PC-3 (cell line): Measurements from ENCODE around the gene DCAF16. TPM values are rescaled to one million over a fixed set of nuclear protein-coding genes. Genes with fewer than 3 reads are reported as not detected.

Source experiments
- ATAC-seq: fragments of 200-7000 bp; cut with Tn5 transposase; 2 replicates; pipeline ENCODE4 v1.9.1; 2020; ENCODE audit warnings: mild to moderate bottlenecking, moderate library complexity
- BruUV-seq: library from RNA; stranded (reverse); fragments of 400-500 nt; replicated peaks from 2 replicates; lab custom pipeline; 2021; lab: Mats Ljungman, UMichigan
- CTCF ChIA-PET: fragments of 300-600 bp; sonication (Branson Sonifier 250); formaldehyde crosslinking; loops from one replicate; lab custom pipeline; 2022; ENCODE audit warnings: antibody characterized with exemption; lab: Charles Lee
- POLR2A ChIA-PET: fragments of 300-600 bp; sonication (Branson Sonifier 250); formaldehyde crosslinking; loops from one replicate; lab custom pipeline; 2022; ENCODE audit warnings: antibody characterized with exemption; ENCODE audit not compliant: unreplicated experiment; lab: Charles Lee
- DNase-seq: peaks from one replicate; pipeline ENCODE4 v3.0.0-alpha.2; 2015
- H2AFZ ChIP-seq: fragments of 300-600 bp; sonication (generic); 2 replicates; pipeline ENCODE4 v1.6.0; 2016; ENCODE audit warnings: antibody characterized with exemption, low read length
- H3F3A ChIP-seq: fragments of 300-600 bp; sonication (generic); one replicate; pipeline ENCODE4 v1.6.0; 2017; ENCODE audit warnings: antibody characterized with exemption, low read length, control low read depth, mild to moderate bottlenecking; ENCODE audit not compliant: unreplicated experiment
- H3K27ac ChIP-seq: fragments of 300-600 bp; sonication (generic); 2 replicates; pipeline ENCODE4 v1.5.1; 2016; ENCODE audit warnings: mild to moderate bottlenecking, low read length
- H3K27me3 ChIP-seq: fragments of 300-600 bp; sonication (generic); 2 replicates; pipeline ENCODE4 v1.6.1; 2016; ENCODE audit warnings: low read length, mixed read lengths
- H3K36me3 ChIP-seq: fragments of 300-600 bp; sonication (generic); 2 replicates; pipeline ENCODE4 v1.6.1; 2016; ENCODE audit warnings: low read depth, mixed run types, low read length, mixed read lengths
- H3K4me1 ChIP-seq: fragments of 300-600 bp; sonication (generic); 2 replicates; pipeline ENCODE4 v1.5.1; 2016; ENCODE audit warnings: low read length; ENCODE audit not compliant: insufficient read depth
- H3K4me2 ChIP-seq: fragments of 300-600 bp; sonication (generic); 2 replicates; pipeline ENCODE4 v1.6.0; 2016; ENCODE audit warnings: low read length
- H3K4me3 ChIP-seq: fragments of 300-600 bp; sonication (generic); 2 replicates; pipeline ENCODE4 v1.5.1; 2016; ENCODE audit warnings: mild to moderate bottlenecking, low read length, mixed read lengths
- H3K79me2 ChIP-seq: fragments of 300-600 bp; sonication (generic); 2 replicates; pipeline ENCODE4 v1.6.1; 2017; ENCODE audit warnings: low read length, mixed read lengths
- H3K9ac ChIP-seq: fragments of 300-600 bp; sonication (generic); 2 replicates; pipeline ENCODE4 v1.6.0; 2016; ENCODE audit warnings: mild to moderate bottlenecking, low read length
- H3K9me2 ChIP-seq: fragments of 300-600 bp; sonication (generic); replicated peaks from 2 replicates; pipeline ENCODE4 v1.6.1; 2016; ENCODE audit warnings: mixed run types, low read length, mixed read lengths
- H3K9me3 ChIP-seq: fragments of 300-600 bp; sonication (generic); 2 replicates; pipeline ENCODE4 v1.6.1; 2016; ENCODE audit warnings: low read length, mixed read lengths
- H4K20me1 ChIP-seq: fragments of 300-600 bp; sonication (generic); 2 replicates; pipeline ENCODE4 v1.6.1; 2016; ENCODE audit warnings: low read length, mixed read lengths
- EZH2 ChIP-seq: fragments of 300-600 bp; sonication (generic); IDR thresholded peaks from one replicate; pipeline ENCODE4 v1.6.1; 2017; ENCODE audit warnings: antibody characterized with exemption, mild to moderate bottlenecking, low read length; ENCODE audit not compliant: unreplicated experiment
- EZH2phosphoT487 ChIP-seq: fragments of 300-600 bp; sonication (generic); IDR thresholded peaks from 2 replicates; pipeline ENCODE4 v1.6.1; 2018; ENCODE audit warnings: mild to moderate bottlenecking, antibody characterized with exemption, low read length, borderline replicate concordance
- intact Hi-C: fragments of 100-400 bp; cut with micrococcal nuclease; formaldehyde crosslinking; loops from 2 replicates; pipeline ENCODE4 v1.9.0; 2023
- total RNA-seq: library from RNA; depleted of rRNA; stranded (reverse); fragments of >200 nt; gene quantifications from 2 replicates; pipeline ENCODE4 v1.2.3, GENCODE V29; 2014
- TF ChIP-seq, protein P1 (sequence below): fragments of 300-600 bp; sonication (generic); conservative IDR thresholded peaks from 2 replicates; pipeline ENCODE4 v1.5.1; 2017; ENCODE audit warnings: antibody characterized with exemption, low read depth, mild to moderate bottlenecking, low read length

Gene DCAF16
- total RNA-seq, 1 experiment from 2014 or later: 26.1 TPM

- Histone ChIP-seq H3K27ac (no peak overlapping the region), H3K4me2 (no peak overlapping the region), H3K4me3 (no peak overlapping the region), H4K20me1 (no peaks in the 10 kb centered on the region), H3F3A (no peaks in the 10 kb centered on the region), H2AFZ (no peak overlapping the region), H3K27me3 (no peaks in the 10 kb centered on the region), H3K9me2 (no peaks in the 10 kb centered on the region), H3K4me1 (no peaks in the 10 kb centered on the region), H3K9me3 (no peaks in the 10 kb centered on the region), H3K36me3 (no peaks in the 10 kb centered on the region), H3K79me2 (no peaks in the 10 kb centered on the region), H3K9ac (no peak overlapping the region)
- ATAC-seq: no peak
- intact Hi-C loops: no loop called here
- no peak for TF ChIP-seq EZH2phosphoT487
- TF ChIP-seq EZH2: no peak
- BruUV-seq: no TSS peak
- DNase-seq: no peak
- CTCF ChIA-PET: no interaction called here
- POLR2A ChIA-PET: no interaction called here
These were observed 44.9 kb downstream of the DCAF16 start for GRCh38 chr4:17765514-17766286.

DNA sequence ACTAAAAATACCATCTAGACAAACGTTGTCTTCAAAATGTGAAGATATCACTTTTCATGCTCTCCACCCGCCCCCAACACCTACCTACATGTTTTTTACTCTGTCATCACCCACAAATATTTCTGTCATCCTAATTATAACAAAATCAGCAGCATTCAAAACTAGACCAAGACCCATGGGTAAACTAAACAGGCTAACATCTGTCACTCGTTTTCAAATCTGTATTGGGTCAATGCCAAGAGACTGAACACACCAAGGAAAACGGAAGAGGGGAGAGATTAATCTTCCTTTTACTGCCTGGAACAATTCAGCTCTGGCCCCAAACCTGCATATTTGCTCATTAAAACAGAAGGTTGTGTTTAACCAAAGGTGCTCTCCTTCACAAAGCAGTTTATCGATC, 46.6 kb downstream of the DCAF16 start:
- Histone ChIP-seq H3K4me1 (no peaks in the 10 kb centered on the region), H3K4me3 (no peak overlapping the region), H3K4me2 (no peak overlapping the region), H3K9me3 (no peaks in the 10 kb centered on the region), H3K79me2 (no peaks in the 10 kb centered on the region), H3K9me2 (no peaks in the 10 kb centered on the region), H2AFZ (no peak overlapping the region), H3K36me3 (no peaks in the 10 kb centered on the region), H3F3A (no peaks in the 10 kb centered on the region), H3K27ac (no peak overlapping the region), H3K27me3 (no peaks in the 10 kb centered on the region), H3K9ac (no peak overlapping the region), H4K20me1 (no peaks in the 10 kb centered on the region)
- ChIA-PET POLR2A (no interaction called here), CTCF (no interaction called here)
- intact Hi-C loops: no loop called here
- no TSS peak for BruUV-seq
- ATAC-seq (no peak), DNase-seq (no peak)
- TF ChIP-seq EZH2 (no peak), EZH2phosphoT487 (no peak)
- TF ChIP-seq, protein P1, sequence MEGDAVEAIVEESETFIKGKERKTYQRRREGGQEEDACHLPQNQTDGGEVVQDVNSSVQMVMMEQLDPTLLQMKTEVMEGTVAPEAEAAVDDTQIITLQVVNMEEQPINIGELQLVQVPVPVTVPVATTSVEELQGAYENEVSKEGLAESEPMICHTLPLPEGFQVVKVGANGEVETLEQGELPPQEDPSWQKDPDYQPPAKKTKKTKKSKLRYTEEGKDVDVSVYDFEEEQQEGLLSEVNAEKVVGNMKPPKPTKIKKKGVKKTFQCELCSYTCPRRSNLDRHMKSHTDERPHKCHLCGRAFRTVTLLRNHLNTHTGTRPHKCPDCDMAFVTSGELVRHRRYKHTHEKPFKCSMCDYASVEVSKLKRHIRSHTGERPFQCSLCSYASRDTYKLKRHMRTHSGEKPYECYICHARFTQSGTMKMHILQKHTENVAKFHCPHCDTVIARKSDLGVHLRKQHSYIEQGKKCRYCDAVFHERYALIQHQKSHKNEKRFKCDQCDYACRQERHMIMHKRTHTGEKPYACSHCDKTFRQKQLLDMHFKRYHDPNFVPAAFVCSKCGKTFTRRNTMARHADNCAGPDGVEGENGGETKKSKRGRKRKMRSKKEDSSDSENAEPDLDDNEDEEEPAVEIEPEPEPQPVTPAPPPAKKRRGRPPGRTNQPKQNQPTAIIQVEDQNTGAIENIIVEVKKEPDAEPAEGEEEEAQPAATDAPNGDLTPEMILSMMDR: no peak

DNA sequence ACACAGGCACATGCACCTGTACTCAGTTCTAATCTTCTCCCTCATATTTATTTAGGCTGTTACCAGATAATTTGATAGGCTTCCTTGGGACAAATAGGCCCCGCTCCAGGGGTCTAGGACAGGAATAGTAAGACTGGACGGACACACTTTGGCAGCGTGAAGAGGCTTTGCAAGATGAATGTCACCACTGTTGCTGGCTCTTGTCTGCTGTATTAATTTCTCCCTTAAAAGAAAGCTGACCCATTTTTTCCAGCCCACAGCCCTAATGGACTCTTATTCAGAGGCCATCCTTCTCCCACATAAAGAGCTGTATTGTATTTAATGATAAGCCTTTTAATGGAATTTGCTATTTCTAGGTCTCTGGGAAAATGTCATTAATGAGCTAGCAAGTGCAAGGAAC, 47.1 kb downstream of the DCAF16 start:
- no peak for DNase-seq
- no peaks in the 10 kb centered on the region for H3K4me1 ChIP-seq
- no peaks in the 10 kb centered on the region for H3K36me3 ChIP-seq
- no peaks in the 10 kb centered on the region for H4K20me1 ChIP-seq
- TF ChIP-seq, protein P1: no peak
- TF ChIP-seq EZH2phosphoT487 (no peak), EZH2 (no peak)
- ATAC-seq: no peak
- BruUV-seq: no TSS peak
- intact Hi-C loops: no loop called here
- no peak overlapping the region for H3K9ac ChIP-seq
- H3K9me3 ChIP-seq: no peaks in the 10 kb centered on the region
- H3F3A ChIP-seq: no peaks in the 10 kb centered on the region
- no peaks in the 10 kb centered on the region for H3K9me2 ChIP-seq
- no peak overlapping the region for H3K4me3 ChIP-seq
- CTCF ChIA-PET: no interaction called here
- H2AFZ ChIP-seq: no peak overlapping the region
- H3K27me3 ChIP-seq: no peaks in the 10 kb centered on the region
- H3K4me2 ChIP-seq: no peak overlapping the region
- POLR2A ChIA-PET: no interaction called here
- H3K27ac ChIP-seq: no peak overlapping the region
- H3K79me2 ChIP-seq: no peaks in the 10 kb centered on the region
